IMR-90 (cell line): Measurements from ENCODE around the gene ECSIT. TPM values are rescaled to one million over a fixed set of nuclear protein-coding genes. Genes with fewer than 3 reads are reported as not detected.

Experiments
- ATAC-seq: fragments of 200-7000 bp; cut with Tn5 transposase; 2 replicates; pipeline ENCODE4 v1.9.1; 2020; ENCODE audit warnings: low read depth, mild to moderate bottlenecking, moderate library complexity
- BruUV-seq: library from RNA; stranded (reverse); fragments of 400-500 nt; replicated peaks from 2 replicates; lab custom pipeline; 2021; lab: Mats Ljungman, UMichigan
- CTCF ChIA-PET: fragments of 300-600 bp; formaldehyde crosslinking; extraction: SDS; loops from one replicate; lab custom pipeline; 2021; ENCODE audit warnings: antibody characterized with exemption; lab: Yijun Ruan, JAX
- POLR2A ChIA-PET: fragments of 300-600 bp; sonication (Branson Sonifier 250); formaldehyde crosslinking; loops from one replicate; lab custom pipeline; 2022; ENCODE audit warnings: antibody characterized with exemption; ENCODE audit not compliant: unreplicated experiment; lab: Charles Lee
- DNase-seq: peaks from one replicate; pipeline ENCODE4 v3.0.0; 2013
- H2AFZ ChIP-seq: replicated peaks from 2 replicates; pipeline ENCODE3; 2013; ENCODE audit warnings: low read length, mild to moderate bottlenecking; ENCODE audit not compliant: poor library complexity
- H2AK5ac ChIP-seq: 2 replicates; pipeline ENCODE4 v1.6.1; 2013; ENCODE audit warnings: low read depth, low read length, inconsistent platforms
- H2AK9ac ChIP-seq: replicated peaks from 2 replicates; pipeline ENCODE3; 2013; ENCODE audit warnings: mild to moderate bottlenecking, low read depth, low read length, moderate library complexity; ENCODE audit not compliant: poor library complexity
- H2BK120ac ChIP-seq: 2 replicates; pipeline ENCODE4 v1.6.1; 2013; ENCODE audit warnings: low read depth, low read length, inconsistent platforms
- H2BK15ac ChIP-seq: 3 replicates; pipeline ENCODE4 v1.6.1; 2013; ENCODE audit warnings: low read depth, low read length, inconsistent platforms
- H2BK20ac ChIP-seq: 2 replicates; pipeline ENCODE4 v1.6.1; 2013; ENCODE audit warnings: low read depth, mild to moderate bottlenecking, inconsistent platforms, low read length, moderate library complexity
- H2BK5ac ChIP-seq: 2 replicates; pipeline ENCODE4 v1.6.1; 2013; ENCODE audit warnings: mild to moderate bottlenecking, low read depth, low read length, inconsistent platforms; ENCODE audit not compliant: poor library complexity, severe bottlenecking
- H3K14ac ChIP-seq: replicated peaks from 2 replicates; pipeline ENCODE4 v1.6.1; 2013; ENCODE audit warnings: low read depth, low read length, inconsistent platforms
- H3K18ac ChIP-seq: 2 replicates; pipeline ENCODE4 v1.6.1; 2013; ENCODE audit warnings: low read depth, low read length, control low read depth
- H3K23ac ChIP-seq: 2 replicates; pipeline ENCODE4 v1.6.1; 2013; ENCODE audit warnings: low read depth, low read length, inconsistent platforms
- H3K27ac ChIP-seq: 2 replicates; pipeline ENCODE4 v1.5.1; 2013; ENCODE audit warnings: mild to moderate bottlenecking, control low read depth, low read length; ENCODE audit not compliant: insufficient read depth
- H3K27me3 ChIP-seq: 2 replicates; pipeline ENCODE4 v1.6.1; 2013; ENCODE audit warnings: low read length; ENCODE audit not compliant: control insufficient read depth, insufficient read depth
- H3K36me3 ChIP-seq: 2 replicates; pipeline ENCODE4 v1.6.1; 2013; ENCODE audit warnings: low read length, mixed read lengths; ENCODE audit not compliant: control insufficient read depth, insufficient read depth
- H3K4ac ChIP-seq: 2 replicates; pipeline ENCODE4 v1.6.1; 2013; ENCODE audit warnings: low read depth, low read length, inconsistent platforms
- H3K4me1 ChIP-seq: 2 replicates; pipeline ENCODE4 v1.6.1; 2013; ENCODE audit warnings: low read length, mixed read lengths; ENCODE audit not compliant: control insufficient read depth, insufficient read depth
- H3K4me2 ChIP-seq: 2 replicates; pipeline ENCODE4 v1.6.1; 2013; ENCODE audit warnings: low read depth, mild to moderate bottlenecking, control low read depth, low read length, moderate library complexity
- H3K4me3 ChIP-seq: 2 replicates; pipeline ENCODE4 v1.5.1; 2013; ENCODE audit warnings: low read depth, mild to moderate bottlenecking, control low read depth, low read length, moderate library complexity; ENCODE audit not compliant: insufficient read depth
- H3K56ac ChIP-seq: 2 replicates; pipeline ENCODE4 v1.6.1; 2013; ENCODE audit warnings: low read length, inconsistent platforms; ENCODE audit not compliant: insufficient read depth; ENCODE audit errors: extremely low read depth
- H3K79me1 ChIP-seq, 2 experiments: 2 replicates each; pipeline ENCODE4 v1.6.1; 2013; ENCODE audit warnings: low read length in 2 of 2, inconsistent platforms in 1 of 2, low read depth in 1 of 2
- H3K9ac ChIP-seq: 2 replicates; pipeline ENCODE4 v1.6.1; 2013; ENCODE audit warnings: low read depth, low read length, control low read depth
- H3K9me1 ChIP-seq: 2 replicates; pipeline ENCODE4 v1.6.1; 2013; ENCODE audit warnings: low read length, inconsistent platforms; ENCODE audit not compliant: insufficient read depth
- H3K9me3 ChIP-seq: 2 replicates; pipeline ENCODE4 v1.6.1; 2013; ENCODE audit warnings: low read length; ENCODE audit not compliant: control insufficient read depth, insufficient read depth
- H4K20me1 ChIP-seq: 2 replicates; pipeline ENCODE4 v1.6.1; 2013; ENCODE audit warnings: low read length, inconsistent platforms; ENCODE audit not compliant: insufficient read depth
- H4K5ac ChIP-seq: 2 replicates; pipeline ENCODE4 v1.6.1; 2013; ENCODE audit warnings: mild to moderate bottlenecking, low read depth, low read length, control low read depth
- H4K8ac ChIP-seq, 2 experiments: 2 replicates each; pipeline ENCODE4 v1.6.1; 2013; ENCODE audit warnings: low read depth in 2 of 2, low read length in 2 of 2, control low read depth in 1 of 2, inconsistent platforms in 1 of 2
- H4K91ac ChIP-seq: 2 replicates; pipeline ENCODE4 v1.6.1; 2013; ENCODE audit warnings: low read depth, low read length, inconsistent platforms; ENCODE audit not compliant: insufficient read depth
- BHLHE40 ChIP-seq: fragments of 150-350 bp; IDR thresholded peaks from 2 replicates; pipeline ENCODE4 v1.6.1; 2016; ENCODE audit warnings: mild to moderate bottlenecking, low read depth, low read length
- CHD1 ChIP-seq: IDR thresholded peaks from 2 replicates; pipeline ENCODE4 v1.6.1; 2012; ENCODE audit warnings: low read depth, low read length, improper control_type of control experiment
- FOS ChIP-seq: fragments of 150-350 bp; IDR thresholded peaks from 2 replicates; pipeline ENCODE4 v1.6.1; 2016; ENCODE audit warnings: low read depth, low read length
- MAFK ChIP-seq: IDR thresholded peaks from 2 replicates; pipeline ENCODE4 v1.6.1; 2012; ENCODE audit warnings: low read depth, low read length, improper control_type of control experiment
- RCOR1 ChIP-seq: IDR thresholded peaks from 2 replicates; pipeline ENCODE4 v1.6.1; 2012; ENCODE audit warnings: mild to moderate bottlenecking, low read length, improper control_type of control experiment; ENCODE audit not compliant: insufficient replicate concordance
- RFX5 ChIP-seq: IDR thresholded peaks from 2 replicates; pipeline ENCODE4 v1.8.0; 2012; ENCODE audit warnings: low read depth, mild to moderate bottlenecking, low read length, moderate library complexity
- WGBS, 2 experiments: methylation state at CpG; one replicate each; pipeline versions ENCODE4 v1.1.5 to v1.1.7; 2013; ENCODE audit warnings: missing lambda C conversion rate in 2 of 2; ENCODE audit not compliant: insufficient read length in 1 of 2; ENCODE audit errors: extremely low coverage in 2 of 2; 5-methylcytosine and 5-hydroxymethylcytosine counted together
- dilution Hi-C: fragments of 300-500 bp; cut with HindIII; formaldehyde crosslinking; loops from one replicate; pipeline ENCODE4 v1.14.3; 2018; ENCODE audit warnings: low sequenced_read_pairs; ENCODE audit not compliant: unreplicated experiment
- in situ Hi-C: fragments of 300-500 bp; cut with MboI; formaldehyde crosslinking; loops from 3 replicates; pipeline ENCODE4 v1.14.3; 2019; ENCODE audit warnings: low sequenced_read_pairs, inconsistent platforms, mixed read lengths
- intact Hi-C: fragments of 100-400 bp; cut with micrococcal nuclease; formaldehyde crosslinking; loops from 2 replicates; pipeline ENCODE4 v1.10.0; 2022
- microRNA-seq, 2 experiments: library from miRNA; stranded (forward) in 1 of 2; unstranded in 1 of 2; fragments of 10-50 nt in 1 of 2; fragments of <30 nt in 1 of 2; gene quantifications in 1 of 2; microRNA quantifications in 1 of 2; one replicate each; pipeline versions ENCODE3 to v1.1.0; 2013 to 2020; ENCODE audit not compliant: insufficient read depth in 1 of 2, insufficient read length in 1 of 2, unreplicated experiment in 1 of 2
- polyA plus RNA-seq, 3 experiments: library from polyadenylated mRNA; depleted of rRNA; stranded (reverse); fragments of >200 nt; gene quantifications; 2 replicates each; pipeline ENCODE4 v1.2.3, GENCODE V29; 2012; ENCODE audit warnings: low replicate concordance in 1 of 3
- small RNA-seq, 5 experiments: library from RNA; depleted of rRNA; stranded (forward); fragments of <200 nt; gene quantifications; one replicate each; pipeline ENCODE3, GENCODE V24; 2012
- total RNA-seq: library from RNA; depleted of rRNA; stranded (reverse); fragments of >200 nt; gene quantifications from 2 replicates; pipeline ENCODE4 v1.2.3, GENCODE V29; 2012; rRNA removed

Gene ECSIT
- total and polyA plus RNA-seq, 2 of the 4 experiments (the other 2 are of a cell fraction) = 30.5 to 42.3 TPM

DNA sequence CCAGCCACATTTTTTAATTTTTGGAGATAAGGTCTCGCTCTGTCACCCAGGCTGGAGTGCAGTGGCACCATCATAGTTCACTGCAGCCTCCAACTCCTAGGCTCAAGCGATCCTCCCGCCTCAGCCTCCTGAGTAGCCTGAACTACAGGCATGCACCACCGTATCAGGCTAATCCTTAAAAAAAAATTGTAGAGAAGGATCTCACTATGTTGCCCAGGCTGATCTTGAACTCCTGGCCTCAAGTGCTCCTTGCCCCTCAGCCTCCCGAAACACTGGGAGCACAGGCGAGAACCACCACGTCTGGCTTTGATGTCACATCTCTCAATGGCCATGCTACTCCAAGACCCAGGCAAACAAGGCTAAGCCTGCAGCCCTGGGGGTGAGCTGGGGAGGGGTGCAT, 72.3 kb downstream of the ECSIT start:
- Histone ChIP-seq H2AK5ac (no peak overlapping the region), H3K4me3 (no peak overlapping the region), H2BK120ac (no peak overlapping the region), H3K23ac (no peak overlapping the region), H3K79me1 (no peaks in the 10 kb centered on the region), H4K5ac (no peak overlapping the region), H3K4me2 (no peak overlapping the region), H3K14ac (no peak overlapping the region), H4K8ac (no peak overlapping the region), H3K4me1 (no peaks in the 10 kb centered on the region; the same call in 1 of the 2 replicates), H3K27ac (no peak overlapping the region), H3K9me1 (no peaks in the 10 kb centered on the region), H3K36me3 (no peaks in the 10 kb centered on the region), H2BK15ac (no peak overlapping the region), H3K9ac (no peak overlapping the region), H3K4ac (no peak overlapping the region), H4K20me1 (no peaks in the 10 kb centered on the region), H3K18ac (no peak overlapping the region), H2AFZ (no peak overlapping the region), H2AK9ac (no peak overlapping the region), H2BK5ac (no peak overlapping the region), H3K56ac (no peak overlapping the region), H3K9me3 (no peaks in the 10 kb centered on the region), H3K27me3 (no peaks in the 10 kb centered on the region; the same call in 1 of the 2 replicates), H4K91ac (no peak overlapping the region), H2BK20ac (no peak overlapping the region)
- ATAC-seq = no peak
- in situ Hi-C loops = no loop called here
- CTCF ChIA-PET = no interaction called here
- POLR2A ChIA-PET = no interaction called here
- no peak for DNase-seq
- TF ChIP-seq FOS = no peak
- TF ChIP-seq RFX5 = no peak
- no peak for TF ChIP-seq BHLHE40
- no peak for TF ChIP-seq CHD1
- TF ChIP-seq MAFK = no peak
- no peak for TF ChIP-seq RCOR1
- WGBS, 2 experiments = 90% methylated on average over 4 of the region's 7 CpGs; no CpG with 5 or more reads in 1 of the 2 experiments
- intact Hi-C loops = no loop called here
- dilution Hi-C loops = no loop called here
- BruUV-seq = no TSS peak

Small RNA genes lying within 50 kb of the gene (microRNA-seq; reads per million reads assigned to microRNA genes)
- gene MIR7974 (ENCODE audit: insufficient read depth in 1 of 2, insufficient read length in 1 of 2, unreplicated experiment in 1 of 2) (0 to 33.1 reads per million in 2 experiments), gene RN7SL833P (ENCODE audit: insufficient read depth, insufficient read length) (not detected)

Small RNA genes lying within 50 kb of the gene (small RNA-seq; reads per million reads assigned to genes)
- 0 to 1.4 (median 0) reads per million in 5 experiments for gene MIR7974
- 0 reads per million in 5 experiments for gene RN7SL833P

Other genes with a start within 250 kb of the ECSIT start
- not detected in 2 replicates for gene TSPAN16, start 233.0 kb downstream of the ECSIT start, total RNA-seq
- gene TSPAN16, start 233.0 kb downstream of the ECSIT start, polyA plus RNA-seq (2012; rRNA removed) = not detected in 2 replicates
- 4.8 and 5.0 TPM in 2 replicates for gene RAB3D, start 189.5 kb downstream of the ECSIT start, total RNA-seq
- 5.0 and 5.5 TPM in 2 replicates for gene RAB3D, start 189.5 kb downstream of the ECSIT start, polyA plus RNA-seq (2012; rRNA removed)
- 87.5 and 136 TPM in 2 replicates for gene TMEM205, start 182.9 kb downstream of the ECSIT start, total RNA-seq
- 107 and 110 TPM in 2 replicates for gene TMEM205, start 182.9 kb downstream of the ECSIT start, polyA plus RNA-seq (2012; rRNA removed)
- gene CCDC159, start 182.6 kb downstream of the ECSIT start, total RNA-seq = 4.4 and 4.7 TPM in 2 replicates
- gene CCDC159, start 182.6 kb downstream of the ECSIT start, polyA plus RNA-seq (2012; rRNA removed) = 14.0 and 14.3 TPM in 2 replicates
- 3.9 and 4.4 TPM in 2 replicates for gene PLPPR2, start 173.7 kb downstream of the ECSIT start, total RNA-seq
- 45.2 and 50.2 TPM in 2 replicates for gene PLPPR2, start 173.7 kb downstream of the ECSIT start, polyA plus RNA-seq (2012; rRNA removed)
- 0.36 and 0.56 TPM in 2 replicates for gene SWSAP1, start 154.5 kb downstream of the ECSIT start, total RNA-seq
- gene SWSAP1, start 154.5 kb downstream of the ECSIT start, polyA plus RNA-seq (2012; rRNA removed) = 1.6 and 2.0 TPM in 2 replicates
- 3.1 and 4.3 TPM in 2 replicates for gene EPOR, start 144.8 kb downstream of the ECSIT start, total RNA-seq
- 10.1 and 12.0 TPM in 2 replicates for gene EPOR, start 144.8 kb downstream of the ECSIT start, polyA plus RNA-seq (2012; rRNA removed)
- 0.18 TPM in 1 of 2 replicates, not detected in the other for gene RGL3, start 109.8 kb downstream of the ECSIT start, total RNA-seq
- 0.34 and 0.62 TPM in 2 replicates for gene RGL3, start 109.8 kb downstream of the ECSIT start, polyA plus RNA-seq (2012; rRNA removed)
- under 0.01 and 0.28 TPM in 2 replicates for gene ODAD3, start 94.0 kb downstream of the ECSIT start, total RNA-seq
- 0.04 and 0.44 TPM in 2 replicates for gene ODAD3, start 94.0 kb downstream of the ECSIT start, polyA plus RNA-seq (2012; rRNA removed)
- gene PRKCSH, start 93.5 kb downstream of the ECSIT start, total RNA-seq = 36.0 and 55.8 TPM in 2 replicates
- 252 and 272 TPM in 2 replicates for gene PRKCSH, start 93.5 kb downstream of the ECSIT start, polyA plus RNA-seq (2012; rRNA removed)
- not detected in 2 replicates for gene ELAVL3, start 48.1 kb downstream of the ECSIT start, total RNA-seq
- not detected in 2 replicates for gene ELAVL3, start 48.1 kb downstream of the ECSIT start, polyA plus RNA-seq (2012; rRNA removed)
- gene ZNF653, start 23.3 kb downstream of the ECSIT start, total RNA-seq = 3.9 and 4.4 TPM in 2 replicates
- 9.0 and 10.3 TPM in 2 replicates for gene ZNF653, start 23.3 kb downstream of the ECSIT start, polyA plus RNA-seq (2012; rRNA removed)
- gene CNN1, start 9.7 kb upstream of the ECSIT start, total RNA-seq = 102 TPM in 2 replicates
- gene CNN1, start 9.7 kb upstream of the ECSIT start, polyA plus RNA-seq (2012; rRNA removed) = 196 and 207 TPM in 2 replicates
- gene ELOF1, start 30.1 kb upstream of the ECSIT start, total RNA-seq = 62.4 and 121 TPM in 2 replicates
- gene ELOF1, start 30.1 kb upstream of the ECSIT start, polyA plus RNA-seq (2012; rRNA removed) = 96.0 and 96.8 TPM in 2 replicates
- 0.28 and 0.54 TPM in 2 replicates for gene ACP5, start 48.5 kb upstream of the ECSIT start, total RNA-seq
- gene ACP5, start 48.5 kb upstream of the ECSIT start, polyA plus RNA-seq (2012; rRNA removed) = 0.76 and 1.2 TPM in 2 replicates
- 32.8 and 34.4 TPM in 2 replicates for gene ZNF627, start 68.3 kb upstream of the ECSIT start, total RNA-seq
- gene ZNF627, start 68.3 kb upstream of the ECSIT start, polyA plus RNA-seq (2012; rRNA removed) = 4.3 and 6.3 TPM in 2 replicates
- 9.2 and 9.3 TPM in 2 replicates for gene ZNF823, start 209.8 kb upstream of the ECSIT start, total RNA-seq
- 1.8 and 2.2 TPM in 2 replicates for gene ZNF823, start 209.8 kb upstream of the ECSIT start, polyA plus RNA-seq (2012; rRNA removed)
- gene ZNF441, start 237.9 kb upstream of the ECSIT start, total RNA-seq = 9.7 and 12.2 TPM in 2 replicates
- 2.4 and 2.8 TPM in 2 replicates for gene ZNF441, start 237.9 kb upstream of the ECSIT start, polyA plus RNA-seq (2012; rRNA removed)